ENCODE data around the gene TSSK1B.
"Not testable (repeated sequence)": the region's sequence is repeated elsewhere in the genome, so short reads cannot be mapped to it uniquely, and the experiment has no call there.

The TSSK1B gene

GRCh38 chr5:113404269-113404668, 30.5 kb downstream of the TSSK1B start:
- no peak overlapping the region for H3K4me3 ChIP-seq (ENCODE audit: low read depth, low read length)

DNA sequence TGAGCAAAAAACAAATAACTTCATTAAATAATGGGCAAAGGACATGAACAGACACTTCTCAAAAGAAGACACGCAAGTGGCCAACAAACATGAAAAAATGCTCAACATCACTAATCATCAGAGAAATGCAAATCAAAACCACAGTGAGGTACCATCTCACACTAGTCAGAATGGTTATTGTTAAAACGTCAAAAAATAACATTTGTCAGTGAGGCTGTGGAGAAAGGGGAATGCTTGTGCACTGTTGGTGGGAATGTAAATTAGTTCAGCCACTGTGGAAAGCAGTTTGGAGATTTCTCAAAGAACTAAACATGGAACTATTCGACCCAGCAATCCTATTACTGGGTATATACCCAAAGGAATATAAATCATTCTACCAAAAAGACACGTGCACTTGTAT, 36.8 kb downstream of the TSSK1B start:
- H3K4me3 ChIP-seq (ENCODE audit: low read depth, low read length), result not testable (repeated sequence)

DNA sequence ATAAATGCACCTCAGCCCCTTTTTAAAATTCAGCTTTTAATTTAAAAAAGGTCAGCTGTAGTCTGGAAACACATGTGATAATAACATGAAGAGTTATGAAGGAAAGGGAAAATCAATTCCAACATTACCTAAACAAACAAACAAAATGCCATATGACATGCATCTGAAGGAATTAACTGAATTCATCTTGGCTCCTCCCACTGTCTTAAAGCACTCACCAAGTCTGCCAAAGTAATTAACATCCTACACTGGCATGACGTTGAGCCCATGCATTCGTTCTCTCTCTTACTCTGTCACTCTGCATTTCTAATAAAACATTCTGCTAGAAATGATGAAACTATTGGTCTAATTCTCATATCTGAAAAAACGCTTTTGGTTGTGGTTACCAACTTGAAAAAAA, 37.7 kb downstream of the TSSK1B start:
- H3K4me3 ChIP-seq (ENCODE audit: low read depth, low read length), result no peak overlapping the region

DNA sequence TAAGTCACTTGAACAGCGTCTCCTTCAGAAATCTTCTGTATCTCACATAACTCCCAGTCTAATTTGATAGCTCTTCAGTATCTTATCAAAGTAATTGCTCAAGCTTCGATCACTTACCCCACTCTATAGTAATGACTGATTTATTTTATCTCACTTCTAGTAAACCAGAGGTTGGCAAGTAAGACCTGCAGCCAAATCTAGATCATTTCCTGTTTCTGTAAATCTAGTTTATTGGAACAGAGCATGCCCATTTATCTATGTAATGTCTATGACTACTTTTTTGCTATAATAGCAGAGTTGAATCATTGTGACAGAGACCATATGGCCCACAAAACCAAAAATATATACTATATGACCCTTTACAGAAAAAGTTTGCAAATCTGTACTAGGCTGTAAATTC, 40.1 kb downstream of the TSSK1B start:
- no peak overlapping the region for H3K4me3 ChIP-seq (ENCODE audit: low read depth, low read length)

GRCh38 chr5:113390224-113390623, 44.6 kb downstream of the TSSK1B start:
- H3K4me3 ChIP-seq (ENCODE audit: low read depth, low read length), result no peak overlapping the region

DNA sequence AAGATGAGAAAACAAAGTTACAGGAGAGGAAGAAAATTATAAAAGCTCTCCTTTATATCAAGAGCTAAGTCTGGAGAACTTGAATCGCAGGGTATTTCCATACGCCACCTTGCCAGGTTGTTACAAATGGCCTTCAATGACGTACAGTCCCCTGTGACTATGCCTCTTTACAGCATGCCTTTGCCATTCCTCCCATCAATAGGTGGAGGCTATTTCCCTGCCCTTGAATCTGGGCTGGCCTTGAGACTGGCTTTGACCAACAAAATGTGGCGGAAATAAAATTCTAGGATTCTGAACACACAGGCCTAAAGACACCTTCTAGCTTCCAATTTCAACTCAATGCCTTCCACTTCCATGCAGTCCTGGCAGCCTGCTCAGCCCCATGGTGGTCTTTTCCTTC, 45.7 kb downstream of the TSSK1B start:
- no peak overlapping the region for H3K4me3 ChIP-seq (ENCODE audit: low read depth, low read length)

DNA sequence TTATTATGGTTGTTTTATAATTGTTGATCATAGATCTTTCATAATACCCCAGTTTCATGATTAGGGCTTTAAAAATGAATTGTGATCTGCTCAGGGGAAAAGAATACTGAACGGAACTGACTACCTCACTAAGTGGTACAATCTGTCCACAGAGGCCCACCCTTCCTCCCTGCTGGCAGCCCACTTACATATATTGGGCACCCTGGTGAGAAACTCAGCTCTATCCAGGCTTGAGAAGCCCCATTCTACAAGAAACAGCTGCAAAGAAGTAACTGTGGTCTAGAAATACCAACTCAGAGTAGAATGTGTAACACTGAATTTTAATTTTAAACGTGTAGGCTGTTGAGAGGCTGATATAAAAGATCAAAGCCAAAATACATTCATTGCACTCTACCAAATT, 46.9 kb downstream of the TSSK1B start:
- H3K4me3 ChIP-seq (ENCODE audit: low read depth, low read length), result no peak overlapping the region

- no peak overlapping the region for H3K4me3 ChIP-seq (ENCODE audit: low read depth, low read length)
These were observed 50.0 kb downstream of the TSSK1B start for GRCh38 chr5:113384782-113385285.

GRCh38 chr5:113382731-113383130, 52.1 kb downstream of the TSSK1B start:
- no peak overlapping the region for H3K4me3 ChIP-seq (ENCODE audit: low read depth, low read length)
